ENCODE data around the gene PDYN. TPM values are rescaled to one million over a fixed set of nuclear protein-coding genes. Genes with fewer than 3 reads are reported as not detected.

PDYN gene
- total and polyA plus RNA-seq, 8 donors: not detected

- WGBS, 5 donors: 23 to 31% (median 24%) methylated on average over 5 of the region's 5 CpGs
- no peaks in the 10 kb centered on the region for H3K36me3 ChIP-seq
- TF ChIP-seq CTCF (IDR thresholded peaks at IDR 0.05) (no peak), POLR2A (IDR thresholded peaks at IDR 0.05) (no peak), EP300 (IDR thresholded peaks at IDR 0.05) (no peak), POLR2AphosphoS5 (IDR thresholded peaks at IDR 0.05) (no peak)
These were observed 38.3 kb upstream of the PDYN start for GRCh38 chr20:2032168-2032567.

GRCh38 chr20:2026514-2026913 lies 32.7 kb upstream of the PDYN start:
- Histone ChIP-seq H3K27me3 (peaks cover 0 to 34% (median 7%) of the 10 kb centered on the region in 3 donors), H3K4me3 (no peak overlapping the region), H3K9me3 (peaks cover 0 to 16% (median 15%) of the 10 kb centered on the region in 4 donors), H3K4me1 (no peaks in the 10 kb centered on the region), H3K36me3 (no peaks in the 10 kb centered on the region), H3K27ac (no peak overlapping the region)
- intact Hi-C loops (cut with DNase I; ENCODE audit: low total_unique reads): no loop called here
- no peak for DNase-seq
- TF ChIP-seq POLR2AphosphoS5 (IDR thresholded peaks at IDR 0.05) (no peak), POLR2A (IDR thresholded peaks at IDR 0.05) (no peak), CTCF (IDR thresholded peaks at IDR 0.05) (no peak), EP300 (IDR thresholded peaks at IDR 0.05) (no peak)
- WGBS, 5 donors: 86 to 96% (median 94%) methylated on average over 4 of the region's 4 CpGs

More at GRCh38 chr20:2032168-2032567, 38.3 kb upstream of the PDYN start:
- Histone ChIP-seq H3K27ac (no peak overlapping the region), H3K4me3 (no peak overlapping the region), H3K9me3 (peaks cover 0 to 2% (median 2%) of the 10 kb centered on the region in 4 donors), H3K4me1 (no peaks in the 10 kb centered on the region), H3K27me3 (peaks cover 0 to 39% (median 0%) of the 10 kb centered on the region in 3 donors)
- no peak for DNase-seq
- intact Hi-C loops (cut with DNase I; ENCODE audit: low total_unique reads): no loop called here

- Histone ChIP-seq H3K4me1 (no peaks in the 10 kb centered on the region), H3K4me3 (no peak overlapping the region), H3K27me3 (peaks cover 0 to 34% (median 7%) of the 10 kb centered on the region in 3 donors), H3K9me3 (peaks cover 0 to 16% (median 15%) of the 10 kb centered on the region in 4 donors), H3K27ac (no peak overlapping the region), H3K36me3 (no peaks in the 10 kb centered on the region)
- no peak for DNase-seq
- 71 to 76% (median 74%) methylated on average over 8 to 9 of the region's 9 CpGs for WGBS, 5 donors
- intact Hi-C loops (cut with DNase I; ENCODE audit: low total_unique reads): no loop called here
- TF ChIP-seq CTCF (IDR thresholded peaks at IDR 0.05) (no peak), POLR2AphosphoS5 (IDR thresholded peaks at IDR 0.05) (no peak), EP300 (IDR thresholded peaks at IDR 0.05) (no peak), POLR2A (IDR thresholded peaks at IDR 0.05) (no peak)
These were observed 32.1 kb upstream of the PDYN start for GRCh38 chr20:2026004-2026403.

GRCh38 chr20:2023151-2023550 lies 29.3 kb upstream of the PDYN start:
- no peak overlapping the region for H3K27ac ChIP-seq
- DNase-seq: no peak
- WGBS, 5 donors: 21 to 45% (median 32%) methylated on average over 4 of the region's 4 CpGs
- intact Hi-C loops (cut with DNase I; ENCODE audit: low total_unique reads): no loop called here
- H3K4me3 ChIP-seq: no peak overlapping the region
- H3K27me3 ChIP-seq: peaks cover 0 to 34% (median 7%) of the 10 kb centered on the region in 3 donors
- no peaks in the 10 kb centered on the region for H3K36me3 ChIP-seq
- TF ChIP-seq POLR2AphosphoS5 (IDR thresholded peaks at IDR 0.05): no peak
- no peak for TF ChIP-seq CTCF (IDR thresholded peaks at IDR 0.05)
- no peak for TF ChIP-seq EP300 (IDR thresholded peaks at IDR 0.05)
- TF ChIP-seq POLR2A (IDR thresholded peaks at IDR 0.05): no peak
- peaks cover 0 to 16% (median 15%) of the 10 kb centered on the region in 4 donors for H3K9me3 ChIP-seq
- H3K4me1 ChIP-seq: no peaks in the 10 kb centered on the region

All from stomach (tissue), 9 donors.